Esophagus muscularis mucosa (tissue), 3 donors: ENCODE data around the gene NAV2.

Source experiments
- POLR2A ChIP-seq: fragments of 450-650 bp; IDR thresholded peaks from one replicate; pipeline ENCODE4 v1.6.1; 2017; ENCODE audit warnings: antibody characterized with exemption, moderate library complexity, mild to moderate bottlenecking, low read depth
- TF ChIP-seq, protein P1 (sequence below), 3 experiments: fragments of 200-600 bp in 2 of 3; fragments of 450-650 bp in 1 of 3; sonication (generic) in 2 of 3; IDR thresholded peaks; one replicate each; pipeline ENCODE4 v1.5.1; 2017 to 2019; ENCODE audit warnings: antibody characterized with exemption in 3 of 3, mild to moderate bottlenecking in 2 of 3, moderate library complexity in 1 of 3

DNA sequence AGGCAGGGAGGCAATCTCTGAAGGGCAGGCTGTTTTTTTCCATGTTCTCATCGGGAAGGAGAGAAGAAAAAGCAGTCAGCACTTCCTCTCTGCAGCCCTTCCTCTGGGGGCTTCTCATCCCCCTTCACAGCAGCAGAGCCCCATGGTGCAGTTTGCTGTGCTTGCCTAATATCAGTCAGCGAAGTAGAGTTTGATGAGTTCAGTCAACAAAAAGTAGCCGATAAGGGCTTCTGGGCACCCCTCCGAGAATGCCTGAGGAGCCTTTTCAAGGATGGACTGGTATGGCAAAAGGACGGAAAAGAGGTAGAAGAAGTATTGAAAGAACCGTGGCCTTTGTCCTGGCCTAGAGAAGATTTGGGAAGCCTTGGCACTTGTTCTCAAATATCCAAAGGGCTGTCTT lies 55.6 kb downstream of the NAV2 start:
- TF ChIP-seq, protein P1, sequence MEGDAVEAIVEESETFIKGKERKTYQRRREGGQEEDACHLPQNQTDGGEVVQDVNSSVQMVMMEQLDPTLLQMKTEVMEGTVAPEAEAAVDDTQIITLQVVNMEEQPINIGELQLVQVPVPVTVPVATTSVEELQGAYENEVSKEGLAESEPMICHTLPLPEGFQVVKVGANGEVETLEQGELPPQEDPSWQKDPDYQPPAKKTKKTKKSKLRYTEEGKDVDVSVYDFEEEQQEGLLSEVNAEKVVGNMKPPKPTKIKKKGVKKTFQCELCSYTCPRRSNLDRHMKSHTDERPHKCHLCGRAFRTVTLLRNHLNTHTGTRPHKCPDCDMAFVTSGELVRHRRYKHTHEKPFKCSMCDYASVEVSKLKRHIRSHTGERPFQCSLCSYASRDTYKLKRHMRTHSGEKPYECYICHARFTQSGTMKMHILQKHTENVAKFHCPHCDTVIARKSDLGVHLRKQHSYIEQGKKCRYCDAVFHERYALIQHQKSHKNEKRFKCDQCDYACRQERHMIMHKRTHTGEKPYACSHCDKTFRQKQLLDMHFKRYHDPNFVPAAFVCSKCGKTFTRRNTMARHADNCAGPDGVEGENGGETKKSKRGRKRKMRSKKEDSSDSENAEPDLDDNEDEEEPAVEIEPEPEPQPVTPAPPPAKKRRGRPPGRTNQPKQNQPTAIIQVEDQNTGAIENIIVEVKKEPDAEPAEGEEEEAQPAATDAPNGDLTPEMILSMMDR (IDR thresholded peaks at IDR 0.05), result no peak
- no peak for TF ChIP-seq POLR2A
